ENCODE measurements around the gene MTAP.

- TF ChIP-seq CTCF (conservative IDR thresholded peaks at IDR 0.05; ENCODE audit: low read length) (no peak), EZH2phosphoT487 (IDR thresholded peaks at IDR 0.05; ENCODE audit: borderline replicate concordance) (no peak)
Observed at GRCh38 chr9:21982861-21983560, 180.6 kb downstream of the MTAP start.
